ENCODE data around the gene SIGLEC10.

SIGLEC10 gene

DNA sequence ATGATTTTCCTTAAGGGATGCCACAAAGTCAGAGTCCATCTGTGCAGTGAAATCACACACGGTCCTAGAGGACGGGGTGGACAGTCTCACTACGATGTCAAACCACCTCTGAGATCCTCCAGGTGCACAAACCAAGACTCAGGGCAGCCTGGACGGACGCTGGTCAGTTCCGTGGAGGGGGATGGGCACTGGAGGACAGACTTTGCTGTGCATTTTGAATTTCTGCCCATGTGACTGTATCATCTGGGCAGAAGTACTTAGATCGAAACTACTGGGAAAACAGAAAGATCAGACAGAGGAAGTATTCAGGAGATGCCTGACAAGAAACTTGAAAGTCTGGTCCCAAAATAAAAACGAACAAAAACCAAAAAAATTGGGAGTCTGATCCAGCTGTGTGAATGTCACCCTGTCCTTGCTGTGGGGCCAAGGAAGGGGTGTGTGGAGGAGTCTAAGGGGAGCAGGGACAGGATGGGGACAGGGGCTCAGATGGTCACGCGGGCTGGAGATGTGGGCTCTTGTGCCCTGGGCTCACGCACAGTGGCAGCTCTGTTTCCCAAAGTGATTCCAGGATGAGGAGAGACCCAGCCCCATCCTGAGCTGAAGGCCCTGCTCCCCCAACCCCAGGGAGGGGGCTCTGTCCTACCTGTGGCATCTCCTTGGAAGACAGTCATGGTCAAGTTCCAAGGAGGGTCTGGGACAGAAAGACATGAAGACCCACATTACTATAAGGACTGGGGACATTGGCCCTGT lies 39.3 kb upstream of the SIGLEC10 start:
- Histone ChIP-seq H3F3A (ENCODE audit: insufficient read depth, low read length) (no peaks in the 10 kb centered on the region), H3K4me2 (ENCODE audit: low read depth, low read length) (no peak overlapping the region), H3K79me2 (ENCODE audit: low read length) (no peaks in the 10 kb centered on the region), H3K36me3 (replicated peaks; ENCODE audit: insufficient read depth, low read length) (no peaks in the 10 kb centered on the region), H2AFZ (ENCODE audit: low read length) (no peak overlapping the region), H3K9me2 (replicated peaks; ENCODE audit: insufficient read depth, low read length) (no peaks in the 10 kb centered on the region), H4K20me1 (ENCODE audit: insufficient read depth, low read length) (no peaks in the 10 kb centered on the region), H3K27ac (ENCODE audit: low read length) (no peak overlapping the region), H3K27me3 (replicated peaks; ENCODE audit: insufficient read depth, low read length) (no peaks in the 10 kb centered on the region), H3K9ac (ENCODE audit: low read length) (no peak overlapping the region), H3K4me1 (ENCODE audit: low read length) (no peaks in the 10 kb centered on the region), H3K4me3 (ENCODE audit: low read length) (no peak overlapping the region), H3K9me3 (replicated peaks; ENCODE audit: insufficient read depth, low read length) (no peaks in the 10 kb centered on the region)
- DNase-seq, result no peak
- TF ChIP-seq EZH2 (optimal IDR thresholded peaks at IDR 0.05; ENCODE audit: low read depth, low read length), result no peak

- no peak for DNase-seq
- H3K36me3 ChIP-seq (replicated peaks; ENCODE audit: insufficient read depth, low read length), result no peaks in the 10 kb centered on the region
- H3K4me2 ChIP-seq (ENCODE audit: low read depth, low read length), result no peak overlapping the region
- no peaks in the 10 kb centered on the region for H4K20me1 ChIP-seq (ENCODE audit: insufficient read depth, low read length)
- no peaks in the 10 kb centered on the region for H3K9me2 ChIP-seq (replicated peaks; ENCODE audit: insufficient read depth, low read length)
- H3K4me3 ChIP-seq (ENCODE audit: low read length), result no peak overlapping the region
- H3K9ac ChIP-seq (ENCODE audit: low read length), result no peak overlapping the region
- H3K9me3 ChIP-seq (replicated peaks; ENCODE audit: insufficient read depth, low read length), result no peaks in the 10 kb centered on the region
- no peaks in the 10 kb centered on the region for H3F3A ChIP-seq (ENCODE audit: insufficient read depth, low read length)
- H3K27me3 ChIP-seq (replicated peaks; ENCODE audit: insufficient read depth, low read length), result no peaks in the 10 kb centered on the region
- H3K79me2 ChIP-seq (ENCODE audit: low read length), result no peaks in the 10 kb centered on the region
- no peak overlapping the region for H3K27ac ChIP-seq (ENCODE audit: low read length)
- H2AFZ ChIP-seq (ENCODE audit: low read length), result no peak overlapping the region
- TF ChIP-seq EZH2 (optimal IDR thresholded peaks at IDR 0.05; ENCODE audit: low read depth, low read length) (no peak), EZH2phosphoT487 (IDR thresholded peaks at IDR 0.05; ENCODE audit: low read length) (no peak)
- TF ChIP-seq, protein P1, sequence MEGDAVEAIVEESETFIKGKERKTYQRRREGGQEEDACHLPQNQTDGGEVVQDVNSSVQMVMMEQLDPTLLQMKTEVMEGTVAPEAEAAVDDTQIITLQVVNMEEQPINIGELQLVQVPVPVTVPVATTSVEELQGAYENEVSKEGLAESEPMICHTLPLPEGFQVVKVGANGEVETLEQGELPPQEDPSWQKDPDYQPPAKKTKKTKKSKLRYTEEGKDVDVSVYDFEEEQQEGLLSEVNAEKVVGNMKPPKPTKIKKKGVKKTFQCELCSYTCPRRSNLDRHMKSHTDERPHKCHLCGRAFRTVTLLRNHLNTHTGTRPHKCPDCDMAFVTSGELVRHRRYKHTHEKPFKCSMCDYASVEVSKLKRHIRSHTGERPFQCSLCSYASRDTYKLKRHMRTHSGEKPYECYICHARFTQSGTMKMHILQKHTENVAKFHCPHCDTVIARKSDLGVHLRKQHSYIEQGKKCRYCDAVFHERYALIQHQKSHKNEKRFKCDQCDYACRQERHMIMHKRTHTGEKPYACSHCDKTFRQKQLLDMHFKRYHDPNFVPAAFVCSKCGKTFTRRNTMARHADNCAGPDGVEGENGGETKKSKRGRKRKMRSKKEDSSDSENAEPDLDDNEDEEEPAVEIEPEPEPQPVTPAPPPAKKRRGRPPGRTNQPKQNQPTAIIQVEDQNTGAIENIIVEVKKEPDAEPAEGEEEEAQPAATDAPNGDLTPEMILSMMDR (IDR thresholded peaks at IDR 0.05; ENCODE audit: low read length), result no peak
- H3K4me1 ChIP-seq (ENCODE audit: low read length), result no peaks in the 10 kb centered on the region
Observed at GRCh38 chr19:51450730-51451307, 33.4 kb upstream of the SIGLEC10 start.

GRCh38 chr19:51448411-51449016 lies 31.1 kb upstream of the SIGLEC10 start:
- H3K9me2 ChIP-seq (replicated peaks; ENCODE audit: insufficient read depth, low read length), result no peaks in the 10 kb centered on the region
- no peak overlapping the region for H3K4me2 ChIP-seq (ENCODE audit: low read depth, low read length)
- no peaks in the 10 kb centered on the region for H3K79me2 ChIP-seq (ENCODE audit: low read length)
- H3K4me3 ChIP-seq (ENCODE audit: low read length), result no peak overlapping the region
- H3K27ac ChIP-seq (ENCODE audit: low read length), result no peak overlapping the region
- H3K27me3 ChIP-seq (replicated peaks; ENCODE audit: insufficient read depth, low read length), result no peaks in the 10 kb centered on the region
- H4K20me1 ChIP-seq (ENCODE audit: insufficient read depth, low read length), result no peaks in the 10 kb centered on the region
- no peak overlapping the region for H2AFZ ChIP-seq (ENCODE audit: low read length)
- TF ChIP-seq, protein P1 (IDR thresholded peaks at IDR 0.05; ENCODE audit: low read length), result no peak
- TF ChIP-seq EZH2 (optimal IDR thresholded peaks at IDR 0.05; ENCODE audit: low read depth, low read length) (no peak), EZH2phosphoT487 (IDR thresholded peaks at IDR 0.05; ENCODE audit: low read length) (no peak)
- no peaks in the 10 kb centered on the region for H3K9me3 ChIP-seq (replicated peaks; ENCODE audit: insufficient read depth, low read length)
- no peaks in the 10 kb centered on the region for H3K4me1 ChIP-seq (ENCODE audit: low read length)
- H3K36me3 ChIP-seq (replicated peaks; ENCODE audit: insufficient read depth, low read length), result no peaks in the 10 kb centered on the region
- H3F3A ChIP-seq (ENCODE audit: insufficient read depth, low read length), result no peaks in the 10 kb centered on the region
- no peak overlapping the region for H3K9ac ChIP-seq (ENCODE audit: low read length)
- DNase-seq, result no peak
